GM12874 (cell line): Measurements from ENCODE around the gene IQGAP1.

Experiments
- CTCF ChIP-seq: IDR thresholded peaks from 2 replicates; pipeline ENCODE4 v1.5.1; 2011; ENCODE audit warnings: low read depth, mild to moderate bottlenecking, control low read depth, low read length, moderate library complexity; ENCODE audit not compliant: insufficient read depth

Gene IQGAP1

GRCh38 chr15:90483012-90483307 is 94.9 kb downstream of the IQGAP1 start:
- no peak for TF ChIP-seq CTCF

GRCh38 chr15:90483637-90484036 is 95.6 kb downstream of the IQGAP1 start:
- TF ChIP-seq CTCF = no peak

GRCh38 chr15:90487186-90487585 is 99.1 kb downstream of the IQGAP1 start:
- no peak for TF ChIP-seq CTCF

GRCh38 chr15:90489514-90489913 is 101.5 kb downstream of the IQGAP1 start:
- TF ChIP-seq CTCF = no peak

- no peak for TF ChIP-seq CTCF
These were observed 101.9 kb downstream of the IQGAP1 start for GRCh38 chr15:90489944-90490343.

- TF ChIP-seq CTCF = no peak
These were observed 105.6 kb downstream of the IQGAP1 start for GRCh38 chr15:90493647-90494046.

GRCh38 chr15:90495067-90495466 is 107.0 kb downstream of the IQGAP1 start:
- no peak for TF ChIP-seq CTCF

GRCh38 chr15:90496791-90497190 is 108.7 kb downstream of the IQGAP1 start:
- TF ChIP-seq CTCF = no peak
